HG03457 (cell line): ENCODE measurements around the gene UGT1A10.

Experiments used
- ATAC-seq: cut with Tn5 transposase; IDR thresholded peaks from one replicate; pipeline ENCODE4 v1.9.1; 2021; ENCODE audit warnings: moderate number of reproducible peaks; ENCODE audit not compliant: unreplicated experiment

UGT1A10 gene

DNA sequence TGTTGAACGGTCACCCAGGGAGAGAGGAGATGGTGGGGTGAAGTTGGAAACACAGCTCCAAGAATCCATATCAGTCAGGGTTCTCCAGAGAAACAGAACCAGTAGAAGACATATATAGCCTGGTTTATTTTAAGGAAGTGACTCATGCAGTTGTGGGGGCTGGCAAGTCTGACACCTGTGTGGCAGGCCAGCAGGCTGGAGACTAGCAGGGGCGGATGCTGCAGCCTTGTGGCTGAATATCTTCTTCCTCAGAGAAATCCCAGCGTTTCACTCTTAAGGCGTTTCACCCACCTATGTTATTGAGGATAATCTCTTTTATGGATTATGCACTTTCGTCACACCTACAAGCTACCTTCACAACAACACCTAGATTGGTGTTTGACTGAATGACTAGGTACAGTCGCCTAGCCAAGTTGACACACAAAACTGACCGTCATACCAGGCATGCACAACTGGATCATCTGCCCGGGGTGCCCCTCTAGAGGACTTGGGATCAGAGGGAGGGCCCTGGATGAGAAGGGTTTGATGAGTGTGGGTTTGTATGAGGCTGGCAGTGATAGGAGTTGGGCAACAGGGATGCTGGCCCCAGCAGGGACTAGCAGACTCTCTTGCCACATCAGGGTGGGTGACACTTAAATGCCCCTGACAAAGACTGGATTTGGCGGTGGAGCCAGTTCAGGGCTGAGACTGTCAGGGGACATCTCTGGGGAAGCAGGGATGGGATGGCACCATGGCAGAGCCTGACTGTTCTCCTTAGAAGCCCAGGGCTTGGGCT is 165.3 kb downstream of the UGT1A10 start:
- no peak for ATAC-seq

DNA sequence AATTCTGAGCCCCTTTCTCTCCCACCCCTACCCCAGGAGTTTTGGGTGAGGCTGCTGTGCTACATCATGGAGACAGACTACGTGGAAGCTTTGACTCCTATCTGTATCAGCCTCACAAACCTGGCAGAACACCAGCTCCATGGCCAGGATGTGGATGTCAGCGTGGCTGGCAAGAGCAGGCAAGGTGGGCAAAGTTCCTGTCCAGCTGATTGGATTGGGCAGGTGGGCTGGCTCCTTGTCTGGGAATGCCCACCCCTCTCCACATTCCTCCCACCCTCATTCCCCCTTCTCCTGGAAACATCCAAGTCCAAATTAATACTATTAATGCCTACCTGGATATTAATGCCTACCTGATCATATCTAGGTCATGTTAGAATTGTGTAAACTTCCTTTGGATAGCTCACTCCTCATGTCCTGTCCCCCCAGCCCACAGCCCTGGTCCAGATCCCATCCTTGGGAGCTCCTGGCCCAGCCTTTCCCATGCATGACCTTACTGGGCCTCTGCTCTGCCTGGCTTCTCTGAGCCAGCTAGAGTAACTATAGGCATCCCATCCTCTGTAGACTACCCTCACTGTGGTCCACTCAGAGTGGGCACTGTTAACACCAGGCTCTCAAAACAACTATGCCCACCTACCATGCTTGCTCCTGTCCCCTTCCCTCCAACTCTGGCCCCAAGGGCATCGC is 166.0 kb downstream of the UGT1A10 start:
- no peak for ATAC-seq

GRCh38 chr2:233803292-233803911 is 167.2 kb downstream of the UGT1A10 start:
- ATAC-seq = no peak

DNA sequence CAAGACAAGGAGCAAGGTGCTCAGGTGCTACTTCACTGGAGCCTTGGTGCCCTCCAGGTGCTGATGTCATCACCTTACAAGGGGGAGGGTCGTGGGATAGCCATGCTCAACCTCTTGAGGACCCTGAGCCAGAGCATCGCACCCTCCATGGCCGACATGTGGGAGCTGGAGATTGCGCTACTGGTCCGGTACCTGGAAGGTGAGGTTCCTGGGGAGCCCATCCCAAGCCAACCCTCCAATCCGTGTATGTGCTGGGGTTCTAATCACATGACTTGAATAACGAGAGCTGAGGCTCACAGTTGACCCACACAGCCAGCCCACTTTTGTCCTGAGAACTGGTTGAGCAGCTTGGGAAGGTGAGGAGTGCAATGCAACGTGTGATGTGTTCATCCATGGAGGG is 167.7 kb downstream of the UGT1A10 start:
- no peak for ATAC-seq

GRCh38 chr2:233807215-233807865 is 171.1 kb downstream of the UGT1A10 start:
- ATAC-seq = no peak

DNA sequence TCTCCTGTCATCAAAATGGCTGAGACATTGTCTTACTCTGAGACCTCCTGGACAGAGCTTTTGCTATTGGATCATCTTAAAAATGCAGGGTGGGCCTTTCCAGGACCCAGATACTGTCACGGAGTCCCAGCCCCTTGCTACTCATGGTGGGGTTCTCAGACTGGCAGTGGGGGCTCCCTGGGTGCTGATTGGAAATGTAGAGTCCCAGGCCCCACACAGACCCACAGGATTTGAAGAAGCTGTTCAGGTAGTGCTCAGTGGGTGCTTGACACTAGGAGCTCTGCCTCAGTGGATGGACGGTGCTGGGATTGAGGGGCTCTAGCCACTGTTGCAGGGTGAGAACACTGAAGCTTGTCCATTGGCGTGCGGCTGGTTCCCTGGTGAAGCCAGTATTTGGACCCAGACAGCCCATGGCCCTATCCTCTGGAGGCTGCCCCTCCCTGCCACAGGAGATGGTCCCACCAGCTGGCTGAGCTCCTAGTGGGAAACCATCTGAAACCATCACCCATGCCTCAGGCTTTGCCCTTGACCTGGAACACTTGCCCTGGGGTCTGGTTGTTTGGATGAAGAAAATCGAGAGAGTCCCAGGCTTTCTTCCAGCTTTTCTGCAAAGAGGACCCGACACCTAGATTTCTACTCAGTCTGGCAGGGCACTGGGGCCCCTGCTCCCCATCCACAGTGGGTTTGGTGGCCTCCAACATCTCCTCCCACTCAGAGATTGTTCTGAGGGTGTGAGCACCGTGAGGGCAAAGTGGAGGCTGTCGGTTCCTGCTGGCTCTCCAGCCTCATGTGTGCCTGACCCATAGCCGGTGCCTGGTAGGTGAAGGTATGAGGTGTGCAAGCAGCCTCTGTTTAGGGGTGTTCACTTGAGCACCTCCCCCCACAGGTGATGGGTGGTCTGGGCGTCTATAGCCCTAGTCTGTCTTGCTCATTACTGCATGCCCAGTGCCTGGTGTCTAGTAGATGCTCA is 172.0 kb downstream of the UGT1A10 start:
- ATAC-seq = no peak

- ATAC-seq = no peak
Observed at GRCh38 chr2:233810385-233810784, 174.1 kb downstream of the UGT1A10 start.

DNA sequence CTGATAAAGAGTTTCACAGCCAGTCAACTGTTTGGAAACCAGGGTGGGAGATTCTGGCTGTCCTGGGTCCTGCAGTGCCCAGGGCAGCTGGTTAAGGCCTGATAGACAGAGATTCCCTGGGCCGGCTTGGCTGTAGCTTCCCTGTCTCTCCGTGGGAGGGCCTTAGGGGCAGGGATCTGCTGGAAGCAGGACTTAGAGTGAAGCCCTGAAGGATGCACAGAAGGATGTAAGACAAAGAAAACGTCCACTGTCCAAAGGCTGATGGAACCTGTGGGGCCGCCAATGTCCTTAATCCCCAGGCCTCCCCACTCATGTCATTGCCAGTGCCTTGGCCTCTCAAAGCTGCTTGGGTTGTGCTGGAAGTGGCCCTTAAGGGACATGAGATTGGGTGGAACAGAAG is 174.8 kb downstream of the UGT1A10 start:
- ATAC-seq = no peak

GRCh38 chr2:233811732-233812131 is 175.5 kb downstream of the UGT1A10 start:
- no peak for ATAC-seq

DNA sequence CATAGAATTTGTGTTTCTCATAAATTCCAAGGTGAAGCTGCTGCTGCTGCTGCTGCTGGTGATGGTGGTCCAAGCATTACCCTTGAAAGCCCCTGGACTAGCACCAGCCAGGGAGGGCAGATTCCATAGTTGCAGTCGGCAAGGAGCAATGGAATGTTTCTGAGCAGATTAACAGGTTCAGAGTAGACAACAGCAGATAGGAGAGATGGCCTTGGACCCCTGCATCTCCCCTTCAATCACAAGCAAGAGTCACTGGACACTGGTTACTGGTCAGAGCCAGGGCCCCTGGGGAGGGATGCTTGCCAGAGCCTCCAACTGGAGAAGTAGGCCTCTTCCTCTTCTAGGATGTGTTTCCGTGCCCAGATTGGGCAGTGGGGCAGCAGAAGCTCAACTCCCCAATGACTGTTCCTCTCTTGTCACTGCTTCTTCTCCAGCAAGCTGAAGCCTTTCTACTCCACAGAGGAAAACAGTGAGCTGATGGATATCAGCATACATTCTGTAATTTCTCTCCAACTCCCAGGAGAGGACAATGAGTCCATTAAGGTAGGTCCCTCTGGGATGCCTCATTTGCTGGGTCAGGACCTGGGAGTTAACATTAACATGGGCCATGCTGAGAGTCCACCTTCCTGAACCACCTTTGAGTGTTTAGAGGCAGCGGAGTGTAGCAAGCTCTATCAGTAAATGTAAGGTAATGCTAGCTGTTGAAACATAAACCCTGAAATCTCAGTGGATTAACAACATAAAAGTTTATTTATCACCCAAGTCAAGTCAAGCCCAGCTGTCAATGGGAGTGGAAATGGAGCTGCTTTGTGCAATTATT is 177.2 kb downstream of the UGT1A10 start:
- ATAC-seq = no peak

GRCh38 chr2:233814056-233814835 is 178.0 kb downstream of the UGT1A10 start:
- ATAC-seq = no peak

DNA sequence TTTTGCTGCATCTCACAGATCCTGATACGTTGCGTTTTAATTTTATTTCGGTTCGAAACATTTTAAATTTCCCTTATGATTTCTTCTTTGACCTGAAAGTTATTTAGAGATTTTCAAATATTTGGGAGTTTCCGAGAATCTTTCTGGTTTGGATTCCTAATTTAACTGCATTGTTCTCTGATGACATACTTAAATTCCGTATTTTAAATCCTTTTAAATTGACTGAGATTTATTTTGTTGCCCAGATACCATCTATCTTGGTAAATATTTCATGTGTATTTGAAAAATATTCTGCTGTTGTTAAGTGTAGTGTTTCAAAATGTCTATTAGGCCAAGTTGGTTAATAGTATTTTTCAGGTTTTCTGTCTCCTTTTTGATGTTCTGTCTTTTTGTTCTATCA is 179.6 kb downstream of the UGT1A10 start:
- ATAC-seq = no peak

DNA sequence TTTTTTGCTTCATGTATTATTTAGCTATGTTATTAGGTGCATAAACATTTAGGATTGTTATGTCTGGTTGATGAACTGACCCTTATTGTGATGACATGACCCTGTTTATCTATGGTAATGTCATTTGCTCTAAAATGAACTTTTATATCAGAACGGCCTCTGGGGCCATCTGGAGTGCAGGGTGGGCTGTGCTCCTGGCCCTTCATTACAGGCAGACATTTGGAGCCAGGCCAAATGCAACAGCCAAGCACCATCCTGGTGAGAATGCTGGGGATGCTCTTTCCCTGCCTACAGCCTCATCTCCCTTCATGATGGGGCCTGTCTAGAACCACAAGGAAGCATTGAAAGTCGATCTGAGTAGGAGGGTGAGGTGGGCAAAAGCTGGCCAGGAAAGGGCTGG is 180.1 kb downstream of the UGT1A10 start:
- ATAC-seq = no peak

- no peak for ATAC-seq
Observed at GRCh38 chr2:233816771-233817170, 180.5 kb downstream of the UGT1A10 start.

DNA sequence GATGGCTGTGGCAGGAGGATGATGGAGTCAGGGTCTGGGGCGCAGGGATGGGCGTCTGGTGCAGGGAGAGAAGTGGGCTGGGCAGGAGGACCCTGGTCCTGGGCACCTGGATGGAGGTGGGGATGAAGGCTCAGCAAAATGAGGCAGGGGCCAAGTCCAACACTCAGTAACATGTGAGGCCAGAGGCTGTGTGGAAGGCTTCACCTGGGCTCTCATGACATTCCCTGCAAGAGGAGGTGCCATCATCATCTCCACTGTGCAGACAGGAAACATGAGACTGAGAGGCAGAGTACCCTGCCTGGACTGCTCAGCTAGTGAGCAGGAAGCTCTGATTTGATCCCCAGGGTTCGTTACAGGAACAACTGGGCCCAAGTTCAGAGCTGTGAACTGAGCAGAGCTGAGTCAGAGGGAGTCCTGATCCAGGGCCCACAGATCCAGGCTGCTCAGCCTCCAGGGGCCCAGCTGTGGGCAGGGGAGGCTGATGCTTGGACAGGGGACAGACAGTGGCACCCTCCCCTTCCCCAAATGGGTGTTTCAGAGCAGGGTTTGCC is 181.2 kb downstream of the UGT1A10 start:
- no peak for ATAC-seq

DNA sequence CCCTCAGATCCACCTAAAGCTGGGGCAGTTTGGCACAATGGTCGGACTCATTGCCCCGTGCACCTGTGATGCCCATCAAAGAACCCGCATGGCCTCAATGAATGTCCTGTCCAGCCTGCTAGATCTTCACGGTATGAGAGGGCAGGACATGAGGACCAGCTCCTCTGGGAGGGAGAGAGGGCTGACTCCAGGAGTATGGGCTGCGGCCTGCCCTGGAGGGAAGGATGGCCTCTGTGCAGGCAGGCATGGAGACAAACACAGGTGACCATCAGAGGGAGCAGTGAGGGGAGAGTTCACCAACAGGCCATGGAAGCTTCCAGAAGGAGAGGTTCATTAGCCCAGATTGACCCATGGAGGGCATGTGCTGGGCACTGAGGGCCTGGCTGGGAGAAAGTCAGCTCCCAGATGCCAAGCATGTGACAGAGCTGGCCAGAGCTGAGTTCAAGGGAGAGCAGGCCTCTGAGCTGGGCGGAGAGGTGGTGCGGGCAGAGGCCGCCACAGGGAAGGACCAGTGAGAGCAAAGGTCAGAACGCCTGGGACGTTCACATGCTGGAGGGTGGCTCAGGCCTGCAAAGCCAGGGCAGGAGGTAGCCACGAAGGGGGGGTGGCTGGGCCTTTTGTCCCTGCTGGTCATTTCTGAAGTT is 181.9 kb downstream of the UGT1A10 start:
- no peak for ATAC-seq

DNA sequence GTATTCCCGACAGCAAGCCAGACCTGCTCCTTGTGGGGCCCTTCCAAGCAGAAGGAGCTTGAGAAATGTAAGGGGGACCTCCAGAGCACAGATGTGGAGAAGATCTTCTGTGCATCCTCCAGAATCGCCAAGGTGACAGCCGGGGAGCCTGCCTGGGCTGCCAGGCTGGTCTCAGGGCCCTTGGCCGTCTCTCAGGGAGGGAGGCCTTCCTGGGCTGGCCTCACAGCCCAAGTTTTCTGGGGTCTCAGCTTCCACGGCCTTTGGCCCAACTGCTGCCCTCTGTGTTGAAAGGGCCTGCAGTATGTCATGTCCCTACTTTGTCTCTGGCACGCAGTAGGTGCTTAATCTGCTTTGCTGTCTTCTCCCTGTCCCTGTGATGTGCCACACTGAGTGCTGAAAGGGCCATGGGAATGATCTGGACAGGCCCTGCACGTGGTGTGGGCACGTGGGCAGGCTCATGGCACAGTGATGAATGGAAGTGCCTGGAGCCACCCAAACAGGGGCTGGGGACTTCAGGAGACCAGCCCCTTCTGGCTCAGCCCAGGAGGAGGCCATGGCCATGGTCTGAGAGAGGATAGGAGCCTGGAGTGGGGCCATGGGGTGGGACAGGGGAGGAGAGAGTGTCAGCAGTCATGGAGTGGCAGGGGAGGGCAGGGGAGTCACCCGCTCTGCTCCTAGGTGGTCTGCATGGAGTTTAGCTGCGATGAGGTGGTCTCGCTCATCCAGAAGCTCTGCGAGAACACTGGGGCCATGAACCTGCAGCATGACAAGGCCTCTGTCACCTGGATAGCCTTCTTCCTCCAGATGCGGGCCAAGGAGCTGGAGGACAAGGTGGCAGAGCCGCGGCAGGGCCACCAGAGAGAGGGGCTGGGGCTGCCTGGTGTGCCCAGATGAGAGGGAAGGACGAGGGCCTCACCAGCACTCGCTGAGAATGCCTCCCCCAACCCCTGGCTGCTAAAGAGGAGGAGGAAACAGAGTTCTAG is 182.7 kb downstream of the UGT1A10 start:
- ATAC-seq = no peak
